Lower leg skin (tissue), 3 donors: ENCODE results near the gene GAN.

Experiments
- CTCF ChIP-seq, 3 donors: fragments of 450-650 bp; IDR thresholded peaks; one replicate each; pipeline ENCODE4 v1.5.1; 2016; ENCODE audit warnings: antibody characterized with exemption in 3 of 3, mild to moderate bottlenecking in 3 of 3, moderate library complexity in 2 of 3
- POLR2A ChIP-seq, 2 donors: fragments of 450-650 bp; IDR thresholded peaks; one replicate each; pipeline ENCODE4 v1.6.1; 2016 to 2017; ENCODE audit warnings: antibody characterized with exemption in 2 of 2, mild to moderate bottlenecking in 1 of 2, moderate library complexity in 1 of 2

- TF ChIP-seq POLR2A (IDR thresholded peaks at IDR 0.05): no peak
- no peak for TF ChIP-seq CTCF (IDR thresholded peaks at IDR 0.05)
Observed at GRCh38 chr16:81293909-81294802, 20.6 kb upstream of the GAN start.
